ENCODE data around the gene ADAM11. TPM values are rescaled to one million over a fixed set of nuclear protein-coding genes. Genes with fewer than 3 reads are reported as not detected.

ADAM11 gene
- polyA plus RNA-seq, 2 of the 4 experiments (the other 2 are of a cell fraction): 0.75 to 2.1 TPM

- ATAC-seq (no peak), DNase-seq (ENCODE audit: low read depth in 1 of 2, low spot score in 1 of 2) (no peak), FAIRE-seq (no peak)
- H3K4me2 ChIP-seq: no peak overlapping the region
- H3K27ac ChIP-seq: no peak overlapping the region
- ChIA-PET POLR2A (no interaction called here), CTCF (interaction anchor here (1.0 to 2.5 kb wide), 11 partner anchors 9 to 201 kb away, joined by 3 to 17 read pairs (median 4); no protein-coding TSS in a partner anchor)
- H3K4me3 ChIP-seq: no peak overlapping the region
- 78% methylated on average over 2 of the region's 2 CpGs for WGBS (ENCODE audit: missing lambda C conversion rate)
- H3K9me3 ChIP-seq: no peaks in the 10 kb centered on the region
- no peaks in the 10 kb centered on the region for H3K4me1 ChIP-seq
- no peak for TF ChIP-seq HOXA7 (CRISPR knock-in tag; IDR thresholded peaks at IDR 0.05)
- no peak for TF ChIP-seq MYC (IDR thresholded peaks at IDR 0.05; ENCODE audit: borderline replicate concordance, low read length)
- no peak for TF ChIP-seq CTCF (IDR thresholded peaks at IDR 0.05)
- no peak for TF ChIP-seq ELK1 (IDR thresholded peaks at IDR 0.05; ENCODE audit: low read depth, low read length)
- TF ChIP-seq HES2 (IDR thresholded peaks at IDR 0.05): no peak
- TF ChIP-seq HOXB13 (CRISPR knock-in tag; IDR thresholded peaks at IDR 0.05; ENCODE audit: low read depth): no peak
- TF ChIP-seq MAX (IDR thresholded peaks at IDR 0.05): no peak
These were observed 24.5 kb upstream of the ADAM11 start for GRCh38 chr17:44734272-44734671.

GRCh38 chr17:44736551-44737240, 22.1 kb upstream of the ADAM11 start:
- Histone ChIP-seq H3K4me1 (no peaks in the 10 kb centered on the region), H3K4me3 (no peak overlapping the region), H3K9me3 (no peaks in the 10 kb centered on the region), H3K27ac (no peak overlapping the region), H3K4me2 (no peak overlapping the region)
- ATAC-seq (no peak), DNase-seq (ENCODE audit: low read depth in 1 of 2, low spot score in 1 of 2) (no peak), FAIRE-seq (no peak)
- ChIA-PET CTCF (interaction anchor here (1.1 to 3.2 kb wide), 12 partner anchors 12 to 362 kb away, joined by 3 to 13 read pairs (median 4); partner anchors contain the start of gene MEIOC), POLR2A (no interaction called here)
- 87% methylated on average over 12 of the region's 12 CpGs for WGBS (ENCODE audit: missing lambda C conversion rate)
- TF ChIP-seq JUNB (IDR thresholded peaks at IDR 0.05): no peak
- TF ChIP-seq HOXB5 (CRISPR knock-in tag; IDR thresholded peaks at IDR 0.05): no peak
- no peak for TF ChIP-seq GATA3 (IDR thresholded peaks at IDR 0.05; ENCODE audit: borderline replicate concordance)
- no peak for TF ChIP-seq NFE2L2 (conservative IDR thresholded peaks at IDR 0.05; ENCODE audit: low read length)
- TF ChIP-seq CHD4 (IDR thresholded peaks at IDR 0.05; ENCODE audit: borderline replicate concordance): no peak
- no peak for TF ChIP-seq ZNF302 (CRISPR knock-in tag; IDR thresholded peaks at IDR 0.05)
- TF ChIP-seq RAD21 (conservative IDR thresholded peaks at IDR 0.05 in 1 of 2, IDR thresholded peaks at IDR 0.05 in 1 of 2): no peak
- no peak for TF ChIP-seq NR3C1 (IDR thresholded peaks at IDR 0.05)
- no peak for TF ChIP-seq ZFP36 (IDR thresholded peaks at IDR 0.05; ENCODE audit: borderline replicate concordance, partially characterized antibody)
- no peak for TF ChIP-seq TFCP2L1 (CRISPR knock-in tag; IDR thresholded peaks at IDR 0.05)
- TF ChIP-seq BCL3 (IDR thresholded peaks at IDR 0.05): no peak
- no peak for TF ChIP-seq EHMT2 (IDR thresholded peaks at IDR 0.05; ENCODE audit: low read depth)
- no peak for TF ChIP-seq ELK1 (IDR thresholded peaks at IDR 0.05; ENCODE audit: low read depth, low read length)
- no peak for TF ChIP-seq SMC3 (IDR thresholded peaks at IDR 0.05)
- TF ChIP-seq ESRRA (IDR thresholded peaks at IDR 0.05; ENCODE audit: borderline replicate concordance, low read length): no peak
- TF ChIP-seq KDM5A (IDR thresholded peaks at IDR 0.05): no peak
- TF ChIP-seq HEYL (CRISPR knock-in tag; IDR thresholded peaks at IDR 0.05): no peak
- TF ChIP-seq CHD2 (IDR thresholded peaks at IDR 0.05; ENCODE audit: low read length, partially characterized antibody): no peak

Data from A549 (cell line).